Adrenal gland (tissue), 5 donors: ENCODE data around the gene CRTC3.

ENCODE experiments used
- CTCF ChIP-seq, 6 experiments: fragments of 450-650 bp in 4 of 6; fragments of 200-600 bp in 2 of 6; sonication (generic) in 1 of 6; IDR thresholded peaks; 1 replicate in 5 of 6; 2 replicates in 1 of 6; pipeline versions ENCODE4 v1.5.1 to v1.8.0; 2016 to 2021; ENCODE audit warnings: antibody characterized with exemption in 6 of 6, mild to moderate bottlenecking in 2 of 6, moderate library complexity in 1 of 6
- POLR2A ChIP-seq, 2 donors: fragments of 450-650 bp; IDR thresholded peaks; one replicate each; pipeline ENCODE4 v1.6.1; 2017; ENCODE audit warnings: antibody characterized with exemption in 2 of 2, mild to moderate bottlenecking in 2 of 2, moderate library complexity in 1 of 2
- donor health status: DM: no; HTN: no; CAD: no.

- TF ChIP-seq POLR2A (IDR thresholded peaks at IDR 0.05) (no peak), CTCF (IDR thresholded peaks at IDR 0.05) (no peak)
These were observed 36.1 kb downstream of the CRTC3 start for GRCh38 chr15:90565866-90566265.
